ENCODE measurements around the gene RYR3. TPM values are rescaled to one million over a fixed set of nuclear protein-coding genes. Genes with fewer than 3 reads are reported as not detected.

RYR3 gene
- total and polyA plus RNA-seq, 10 of the 15 experiments (the other 5 are each of a cell fraction or from before 2014, with no cell fraction given) = under 0.01 to 0.44 (median 0.16) TPM; not detected in 5

DNA sequence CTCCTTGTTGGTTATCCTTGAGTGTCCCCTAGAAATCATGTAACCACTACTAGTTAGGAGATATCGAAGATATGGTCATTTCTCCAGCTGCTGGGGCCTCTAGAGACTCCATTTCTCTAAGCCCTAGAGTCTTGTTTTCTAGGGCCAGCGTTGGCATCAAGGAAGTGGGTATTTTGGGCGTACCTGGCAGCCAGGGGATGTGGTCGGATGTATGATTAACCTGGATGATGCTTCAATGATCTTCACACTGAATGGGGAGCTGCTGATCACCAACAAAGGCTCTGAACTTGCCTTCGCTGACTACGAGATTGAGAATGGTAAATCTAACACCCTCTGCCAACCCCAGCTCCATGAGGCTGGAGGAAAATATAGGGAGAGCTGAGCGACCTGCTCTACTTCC, 325.5 kb downstream of the RYR3 start (continued):
- TF ChIP-seq, protein P1, sequence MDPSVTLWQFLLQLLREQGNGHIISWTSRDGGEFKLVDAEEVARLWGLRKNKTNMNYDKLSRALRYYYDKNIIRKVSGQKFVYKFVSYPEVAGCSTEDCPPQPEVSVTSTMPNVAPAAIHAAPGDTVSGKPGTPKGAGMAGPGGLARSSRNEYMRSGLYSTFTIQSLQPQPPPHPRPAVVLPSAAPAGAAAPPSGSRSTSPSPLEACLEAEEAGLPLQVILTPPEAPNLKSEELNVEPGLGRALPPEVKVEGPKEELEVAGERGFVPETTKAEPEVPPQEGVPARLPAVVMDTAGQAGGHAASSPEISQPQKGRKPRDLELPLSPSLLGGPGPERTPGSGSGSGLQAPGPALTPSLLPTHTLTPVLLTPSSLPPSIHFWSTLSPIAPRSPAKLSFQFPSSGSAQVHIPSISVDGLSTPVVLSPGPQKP (IDR thresholded peaks at IDR 0.05; ENCODE audit: low read depth, low read length) = no peak

DNA sequence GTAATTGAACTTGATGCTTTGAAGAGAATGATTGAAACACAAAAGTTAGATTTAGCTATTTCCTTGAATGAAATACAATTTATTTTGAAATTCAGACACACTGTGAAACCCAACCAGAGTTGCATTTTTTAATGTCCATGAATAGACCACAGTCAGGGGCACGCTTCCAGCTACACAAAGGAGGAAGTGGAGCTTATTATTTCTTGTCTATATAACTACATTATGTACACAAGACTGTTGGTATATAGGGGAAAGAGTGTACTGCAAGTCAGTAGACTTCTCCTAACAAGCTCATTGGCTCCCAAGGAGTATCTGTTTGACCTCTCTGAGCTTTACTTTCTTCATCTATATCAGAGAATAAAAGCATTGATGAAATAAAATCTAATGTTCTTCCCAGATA, 326.2 kb downstream of the RYR3 start:
- 0% methylated on average over 1 of the region's 1 CpG for WGBS (ENCODE audit: insufficient coverage, insufficient replicate concordance, low lambda C conversion rate, missing lambda C conversion rate)
- no TSS peak for BruUV-seq (replicated peaks)
- Histone ChIP-seq H3K9me3 (replicated peaks; ENCODE audit: control insufficient read depth, insufficient read depth, low read length) (no peaks in the 10 kb centered on the region), H3K4me3 (no peak overlapping the region), H3K4me2 (ENCODE audit: control insufficient read depth, insufficient read depth) (no peak overlapping the region), H4K20me1 (ENCODE audit: control insufficient read depth, insufficient read depth) (no peaks in the 10 kb centered on the region), H2AFZ (ENCODE audit: control insufficient read depth, low read depth, low read length) (no peak overlapping the region), H3K27ac (ENCODE audit: control insufficient read depth, insufficient read depth) (no peak overlapping the region), H3K79me2 (ENCODE audit: control insufficient read depth, insufficient read depth, low read length) (no peaks in the 10 kb centered on the region), H3K27me3 (replicated peaks in 1 of 2; ENCODE audit: control insufficient read depth in 2 of 2, insufficient read depth in 2 of 2, low read length in 1 of 2) (peaks cover 3 to 6% of the 10 kb centered on the region in 2 experiments; a peak in 3 of 4 replicates), H3K36me3 (ENCODE audit: control insufficient read depth in 2 of 2, insufficient read depth in 2 of 2, low read length in 1 of 2) (no peaks in the 10 kb centered on the region), H3K4me1 (ENCODE audit: control insufficient read depth, insufficient read depth, low read length) (no peaks in the 10 kb centered on the region), H3K9ac (ENCODE audit: control insufficient read depth, insufficient read depth, low read length) (no peak overlapping the region)
- intact Hi-C loops (cut with micrococcal nuclease; ENCODE audit: unreplicated experiment) (no loop called here), in situ Hi-C loops (cut with MboI) (no loop called here)
- ChIA-PET CTCF (interaction anchor here (1.1 to 1.5 kb wide), 2 partner anchors 11 to 101 kb away, joined by 3 to 4 read pairs; no protein-coding TSS in a partner anchor), RAD21 (ENCODE audit: unreplicated experiment) (interaction anchor here (0.9 kb wide), 1 partner anchor 344 kb away, joined by 3 read pairs; no protein-coding TSS in a partner anchor), SMC1A (ENCODE audit: uncharacterized antibody, unreplicated experiment) (interaction anchor here (0.6 to 1.1 kb wide), 3 partner anchors 10 to 328 kb away, joined by 3 read pairs; no protein-coding TSS in a partner anchor), POLR2A (no interaction called here)
- no peak for ATAC-seq
- FAIRE-seq = no peak
- TF ChIP-seq HDGF (IDR thresholded peaks at IDR 0.05) (no peak), NR2C2 (IDR thresholded peaks at IDR 0.05; ENCODE audit: borderline replicate concordance, control insufficient read depth, insufficient read length, low read depth) (no peak), NRF1 (conservative IDR thresholded peaks at IDR 0.05; ENCODE audit: low read depth, low read length) (no peak), MYB (IDR thresholded peaks at IDR 0.05; ENCODE audit: borderline replicate concordance, low read depth, low read length) (no peak), RB1 (IDR thresholded peaks at IDR 0.05; ENCODE audit: borderline replicate concordance) (no peak), ZZZ3 (IDR thresholded peaks at IDR 0.05; ENCODE audit: control insufficient read depth, insufficient read length, low read depth) (no peak)
- DNase-seq (ENCODE audit: low read depth, low spot score) = no peak
